Ovary (tissue), 3 donors: ENCODE data around the gene MRPL14.

Experiments
- CTCF ChIP-seq, 3 donors: fragments of 450-650 bp in 2 of 3; fragments of 200-600 bp in 1 of 3; IDR thresholded peaks; one replicate each; pipeline versions ENCODE4 v1.5.1 to v1.8.0; 2016 to 2022; ENCODE audit warnings: antibody characterized with exemption in 3 of 3, mild to moderate bottlenecking in 1 of 3
- EP300 ChIP-seq: sonication (generic); formaldehyde crosslinking; IDR thresholded peaks from one replicate; pipeline ENCODE4 v1.6.1; 2017; ENCODE audit warnings: antibody characterized with exemption
- POLR2A ChIP-seq: fragments of 450-650 bp; IDR thresholded peaks from one replicate; pipeline ENCODE4 v1.6.1; 2017; ENCODE audit warnings: antibody characterized with exemption, mild to moderate bottlenecking, moderate library complexity
- donor health status: DM: no; HTN: no; CAD: no.

- TF ChIP-seq EP300 (no peak), CTCF (IDR thresholded peaks at IDR 0.05) (no peak), POLR2A (no peak)
Measured at GRCh38 chr6:44067173-44068139, 59.8 kb downstream of the MRPL14 start.
